ENCODE results near the gene ANKS6.
"Not testable (repeated sequence)": the region's sequence is repeated elsewhere in the genome, so short reads cannot be mapped to it uniquely, and the experiment has no call there.

Gene ANKS6

DNA sequence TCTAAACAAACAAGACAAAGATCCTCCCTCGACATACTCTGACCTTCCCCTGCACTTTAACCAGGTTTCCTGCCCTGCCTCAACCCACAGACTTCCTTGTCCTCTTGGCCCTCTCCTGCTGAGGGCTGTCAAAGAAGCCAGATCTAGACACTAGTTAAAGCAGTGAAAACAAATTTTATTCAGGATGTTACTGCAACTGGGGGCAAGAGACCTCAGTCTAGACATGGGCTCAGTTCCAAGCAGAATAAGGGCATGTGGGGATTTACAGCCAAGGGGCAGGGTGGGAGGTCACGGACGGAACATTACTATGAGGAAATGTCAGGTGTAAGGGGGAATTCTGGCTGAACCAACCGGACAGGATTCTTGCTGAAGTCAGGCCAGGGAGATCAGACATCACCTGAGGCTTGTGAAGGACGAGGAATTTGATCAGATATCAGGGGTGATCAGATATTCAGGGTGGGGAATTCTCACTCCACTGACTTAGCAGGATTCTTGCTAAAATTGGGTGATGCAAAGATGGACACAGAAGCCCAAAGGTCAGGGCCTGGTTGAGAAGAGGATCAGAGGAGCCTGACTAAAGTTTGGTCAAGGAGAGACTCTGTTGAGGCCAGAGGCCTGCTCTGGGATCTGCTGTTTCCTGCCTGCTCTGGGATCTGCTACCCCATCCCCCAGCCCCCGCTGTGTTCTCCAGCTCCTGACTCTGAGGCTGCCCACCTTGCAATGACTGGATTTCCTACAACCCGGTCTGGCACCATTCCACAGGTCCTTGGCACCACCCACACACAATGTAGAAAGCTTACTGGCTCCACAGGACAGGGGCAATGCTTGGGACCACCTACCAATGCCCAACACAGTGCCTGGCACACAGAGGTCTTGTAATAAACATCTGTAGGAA is 109.1 kb downstream of the ANKS6 start:
- H3K9ac ChIP-seq (ENCODE audit: low read depth, low read length): no peak overlapping the region
- H3K4me3 ChIP-seq (ENCODE audit: low read length): no peak overlapping the region
- no peak overlapping the region for H3K4me2 ChIP-seq (ENCODE audit: low read length)
- peaks cover 27% of the 10 kb centered on the region for H3K27me3 ChIP-seq (ENCODE audit: control insufficient read depth, insufficient read depth, low read length)
- H3K9me3 ChIP-seq (replicated peaks; ENCODE audit: low read length): no peaks in the 10 kb centered on the region
- no peaks in the 10 kb centered on the region for H3K4me1 ChIP-seq (ENCODE audit: control insufficient read depth, insufficient read depth, low read length)
- H3K36me3 ChIP-seq (ENCODE audit: insufficient read depth, low read length): no peaks in the 10 kb centered on the region

DNA sequence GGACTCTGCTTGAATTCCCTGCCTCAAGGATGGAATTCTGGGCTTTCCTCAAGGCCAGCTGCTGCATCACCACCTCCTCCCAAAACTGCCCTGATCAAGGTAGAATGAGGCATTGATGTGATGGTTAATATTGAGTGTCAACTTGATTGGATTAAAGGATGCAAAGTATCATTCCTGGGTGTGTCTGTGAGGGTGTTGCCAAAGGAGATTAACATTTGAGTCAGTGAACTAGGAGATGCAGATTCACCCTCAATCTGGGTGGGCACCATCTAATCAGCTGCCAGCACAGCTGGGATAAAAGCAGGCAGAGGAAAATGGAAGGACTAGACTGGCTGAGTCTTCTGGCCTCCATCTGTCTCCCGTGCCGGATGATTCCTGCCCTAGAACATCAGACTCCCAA is 111.5 kb downstream of the ANKS6 start:
- not testable (repeated sequence) for H3K4me2 ChIP-seq (ENCODE audit: low read length)

More for the DNA sequence above, 111.5 kb downstream of the ANKS6 start:
- H3K36me3 ChIP-seq (ENCODE audit: insufficient read depth, low read length); H3K27me3 ChIP-seq (ENCODE audit: control insufficient read depth, insufficient read depth, low read length); H3K9me3 ChIP-seq (replicated peaks; ENCODE audit: low read length); H3K9ac ChIP-seq (ENCODE audit: low read depth, low read length); H3K4me3 ChIP-seq (ENCODE audit: low read length); H3K4me1 ChIP-seq (ENCODE audit: control insufficient read depth, insufficient read depth, low read length): not testable (repeated sequence)

Measured in skeletal muscle satellite cell (primary cell).